22Rv1 (cell line): ENCODE data around the gene ESPNL.

Experiments
- CTCF ChIP-seq: fragments of 450-650 bp; IDR thresholded peaks from 2 replicates; pipeline ENCODE4 v1.5.1; 2017; ENCODE audit warnings: mild to moderate bottlenecking
- ZFX ChIP-seq: fragments of 450-650 bp; IDR thresholded peaks from 2 replicates; pipeline ENCODE4 v1.6.1; 2017; ENCODE audit warnings: antibody characterized with exemption, borderline replicate concordance

DNA sequence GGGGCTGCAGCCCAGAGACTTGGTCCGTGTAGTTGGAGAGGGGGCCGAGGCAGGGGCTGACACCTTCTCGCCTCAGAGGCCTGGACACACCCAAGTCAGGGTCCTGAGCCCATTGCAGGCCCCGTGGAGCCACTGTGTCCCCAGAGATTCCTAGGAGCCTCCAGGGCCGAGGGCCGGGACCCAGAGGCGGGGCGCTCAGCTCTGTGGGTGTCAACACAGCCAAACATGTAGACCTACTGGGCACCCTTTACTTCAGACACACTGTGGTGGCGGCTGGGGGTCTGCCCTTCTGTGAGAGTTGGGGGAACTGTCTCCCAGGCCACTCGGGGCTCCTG, 459 bp upstream of the ESPNL start:
- TF ChIP-seq CTCF (no peak), ZFX (no peak)
